Neural cell (in vitro differentiated cells): ENCODE results near the gene PMEPA1. TPM values are rescaled to one million over a fixed set of nuclear protein-coding genes. Genes with fewer than 3 reads are reported as not detected.

ENCODE experiments used
- H2AFZ ChIP-seq: fragments of 200-600, 300-800 bp; sonication (generic), shearing (Covaris generic); 2 replicates; pipeline ENCODE4 v1.6.0; 2014; ENCODE audit warnings: low read depth, mild to moderate bottlenecking, antibody characterized with exemption, low read length, moderate library complexity
- H3F3A ChIP-seq: fragments of 200-600 bp; shearing (Covaris generic); 2 replicates; pipeline ENCODE4 v1.6.1; 2016; ENCODE audit warnings: mild to moderate bottlenecking, moderate library complexity, mixed read lengths, antibody characterized with exemption, low read length; ENCODE audit not compliant: insufficient read depth, poor library complexity, severe bottlenecking
- H3K27ac ChIP-seq: fragments of 200-600, 300-800 bp; sonication (generic), shearing (Covaris generic); 2 replicates; pipeline ENCODE4 v1.5.1; 2014; ENCODE audit warnings: mild to moderate bottlenecking, low read length, moderate library complexity
- H3K27me3 ChIP-seq: fragments of 300-800, 200-600 bp; sonication (generic), shearing (Covaris generic); 2 replicates; pipeline ENCODE4 v1.6.0; 2014; ENCODE audit warnings: mild to moderate bottlenecking, low read depth, low read length, moderate library complexity; ENCODE audit not compliant: insufficient read depth
- H3K36me3 ChIP-seq: fragments of 300-800, 200-600 bp; sonication (generic), shearing (Covaris generic); 2 replicates; pipeline ENCODE4 v1.5.1; 2014; ENCODE audit warnings: mild to moderate bottlenecking, antibody characterized with exemption, low read length, moderate library complexity; ENCODE audit not compliant: insufficient read depth
- H3K4me2 ChIP-seq: fragments of 300-800, 200-600 bp; sonication (generic), shearing (Covaris generic); 2 replicates; pipeline ENCODE4 v1.6.0; 2014; ENCODE audit warnings: mild to moderate bottlenecking, low read length
- H3K4me3 ChIP-seq: fragments of 300-800, 200-600 bp; sonication (generic), shearing (Covaris generic); 2 replicates; pipeline ENCODE4 v1.5.1; 2014; ENCODE audit warnings: mild to moderate bottlenecking, low read length, moderate library complexity
- H3K79me2 ChIP-seq: fragments of 200-600 bp; shearing (Covaris generic); replicated peaks from 2 replicates; pipeline ENCODE4 v1.6.0; 2014; ENCODE audit warnings: mild to moderate bottlenecking, low read length, moderate library complexity; ENCODE audit not compliant: insufficient read depth
- H3K9ac ChIP-seq: fragments of 300-800, 200-600 bp; sonication (generic), shearing (Covaris generic); 2 replicates; pipeline ENCODE4 v1.6.1; 2016; ENCODE audit warnings: mild to moderate bottlenecking, low read length, mixed read lengths
- H3K9me2 ChIP-seq: fragments of 200-600 bp; shearing (Covaris generic); 2 replicates; pipeline ENCODE4 v1.6.1; 2016; ENCODE audit warnings: mild to moderate bottlenecking, low read length, mixed read lengths; ENCODE audit not compliant: insufficient read depth
- H3K9me3 ChIP-seq: fragments of 200-600, 300-800 bp; sonication (generic), shearing (Covaris generic); 2 replicates; pipeline ENCODE4 v1.6.1; 2016; ENCODE audit warnings: mild to moderate bottlenecking, mixed run types, low read length, moderate library complexity, mixed read lengths
- H4K20me1 ChIP-seq: fragments of 200-600 bp; shearing (Covaris generic); 2 replicates; pipeline ENCODE4 v1.6.1; 2016; ENCODE audit warnings: mild to moderate bottlenecking, mixed run types; ENCODE audit not compliant: insufficient read depth
- CTCF ChIP-seq: fragments of 450-650 bp; IDR thresholded peaks from 2 replicates; pipeline ENCODE4 v1.5.1; 2014; ENCODE audit warnings: antibody characterized with exemption, mild to moderate bottlenecking, moderate library complexity; ENCODE audit not compliant: poor library complexity, severe bottlenecking
- EP300 ChIP-seq: fragments of 450-650 bp; conservative IDR thresholded peaks from 2 replicates; pipeline ENCODE4 v1.6.1; 2014; ENCODE audit warnings: antibody characterized with exemption, mild to moderate bottlenecking, moderate library complexity; ENCODE audit not compliant: poor library complexity, severe bottlenecking
- MXI1 ChIP-seq: fragments of 450-650 bp; conservative IDR thresholded peaks from 2 replicates; pipeline ENCODE4 v1.6.1; 2014; ENCODE audit warnings: antibody characterized with exemption, mild to moderate bottlenecking; ENCODE audit not compliant: poor library complexity, severe bottlenecking
- POLR2AphosphoS5 ChIP-seq: IDR thresholded peaks from 2 replicates; pipeline ENCODE4 v1.6.1; 2012
- RAD21 ChIP-seq: fragments of 450-650 bp; conservative IDR thresholded peaks from 2 replicates; pipeline ENCODE4 v1.6.1; 2014; ENCODE audit warnings: antibody characterized with exemption, mild to moderate bottlenecking, moderate library complexity
- REST ChIP-seq: IDR thresholded peaks from 2 replicates; pipeline ENCODE4 v1.6.1; 2012; ENCODE audit warnings: borderline replicate concordance
- TAF1 ChIP-seq: IDR thresholded peaks from 2 replicates; pipeline ENCODE4 v1.6.1; 2012; ENCODE audit warnings: low read depth
- polyA plus RNA-seq: library from polyadenylated mRNA; depleted of rRNA; stranded (reverse); fragments of >200 nt; gene quantifications from 2 replicates; pipeline ENCODE4 v1.2.3, GENCODE V29; 2014

The PMEPA1 gene
- polyA plus RNA-seq, 1 donor from 2014 or later = 5.0 TPM

GRCh38 chr20:57749869-57750268 is 40.1 kb upstream of the PMEPA1 start:
- TF ChIP-seq POLR2AphosphoS5 = no peak
- TF ChIP-seq MXI1 = no peak
- no peak for TF ChIP-seq CTCF
- TF ChIP-seq EP300 = no peak
- TF ChIP-seq REST = no peak
- Histone ChIP-seq H3K4me2 (no peak overlapping the region), H3F3A (no peaks in the 10 kb centered on the region), H3K79me2 (no peaks in the 10 kb centered on the region), H3K27ac (no peak overlapping the region), H3K9me3 (no peaks in the 10 kb centered on the region), H3K27me3 (no peaks in the 10 kb centered on the region), H3K9me2 (no peaks in the 10 kb centered on the region), H2AFZ (no peak overlapping the region), H3K4me3 (no peak overlapping the region), H4K20me1 (no peaks in the 10 kb centered on the region), H3K9ac (no peak overlapping the region), H3K36me3 (no peaks in the 10 kb centered on the region)

- no peaks in the 10 kb centered on the region for H3K79me2 ChIP-seq
- no peaks in the 10 kb centered on the region for H3K27me3 ChIP-seq
- no peak for TF ChIP-seq MXI1
- TF ChIP-seq REST = no peak
- TF ChIP-seq EP300 = no peak
- no peak for TF ChIP-seq RAD21
- TF ChIP-seq CTCF = no peak
- no peak for TF ChIP-seq TAF1
- H2AFZ ChIP-seq = no peak overlapping the region
- H3K4me3 ChIP-seq = no peak overlapping the region
- no peak overlapping the region for H3K4me2 ChIP-seq
- H3K36me3 ChIP-seq = no peaks in the 10 kb centered on the region
- no peaks in the 10 kb centered on the region for H4K20me1 ChIP-seq
- no peaks in the 10 kb centered on the region for H3K9me2 ChIP-seq
- H3K27ac ChIP-seq = no peak overlapping the region
- H3K9me3 ChIP-seq = no peaks in the 10 kb centered on the region
- no peaks in the 10 kb centered on the region for H3F3A ChIP-seq
- H3K9ac ChIP-seq = no peak overlapping the region
These were observed 39.4 kb upstream of the PMEPA1 start for GRCh38 chr20:57749131-57749690.
